Measurements from ENCODE around the gene UROS.

UROS gene

GRCh38 chr10:125828311-125828710, 5.3 kb upstream of the UROS start:
- no peak for DNase-seq (ENCODE audit: low read depth)

- no peak for DNase-seq (ENCODE audit: low read depth)
Observed at GRCh38 chr10:125827133-125827532, 4.1 kb upstream of the UROS start.

- peak; percentile 56 for DNase-seq (ENCODE audit: low read depth)
Observed at GRCh38 chr10:125824736-125825135, 1.7 kb upstream of the UROS start.

- no peak for DNase-seq (ENCODE audit: low read depth)
Observed at GRCh38 chr10:125823663-125824251, 699 bp upstream of the UROS start.

GRCh38 chr10:125820701-125821100, 2.4 kb downstream of the UROS start:
- no peak for DNase-seq (ENCODE audit: low read depth)

GRCh38 chr10:125817337-125817946, 5.6 kb downstream of the UROS start:
- DNase-seq (ENCODE audit: low read depth), result no peak

- DNase-seq (ENCODE audit: low read depth), result no peak
Observed at GRCh38 chr10:125816548-125816947, 6.5 kb downstream of the UROS start.

- no peak for DNase-seq (ENCODE audit: low read depth)
Observed at GRCh38 chr10:125815764-125816163, 7.3 kb downstream of the UROS start.

- DNase-seq (ENCODE audit: low read depth), result no peak
Observed at GRCh38 chr10:125812128-125812750, 10.8 kb downstream of the UROS start.

- DNase-seq (ENCODE audit: low read depth), result no peak
Observed at GRCh38 chr10:125811251-125811650, 11.8 kb downstream of the UROS start.

- no peak for DNase-seq (ENCODE audit: low read depth)
Observed at GRCh38 chr10:125808047-125808446, 15.0 kb downstream of the UROS start.

GRCh38 chr10:125802739-125803138, 20.3 kb downstream of the UROS start:
- no peak for DNase-seq (ENCODE audit: low read depth)

- DNase-seq (ENCODE audit: low read depth), result no peak
Observed at GRCh38 chr10:125802131-125802530, 20.9 kb downstream of the UROS start.

GRCh38 chr10:125801574-125801973, 21.5 kb downstream of the UROS start:
- no peak for DNase-seq (ENCODE audit: low read depth)

- DNase-seq (ENCODE audit: low read depth), result no peak
Observed at GRCh38 chr10:125799451-125800182, 23.4 kb downstream of the UROS start.

- no peak for DNase-seq (ENCODE audit: low read depth)
Observed at GRCh38 chr10:125797994-125798662, 24.9 kb downstream of the UROS start.

- DNase-seq (ENCODE audit: low read depth), result no peak
Observed at GRCh38 chr10:125797424-125797823, 25.6 kb downstream of the UROS start.

- DNase-seq (ENCODE audit: low read depth), result no peak
Observed at GRCh38 chr10:125795637-125796190, 27.3 kb downstream of the UROS start.

GRCh38 chr10:125795128-125795527, 27.9 kb downstream of the UROS start:
- no peak for DNase-seq (ENCODE audit: low read depth)

GRCh38 chr10:125792342-125793300, 30.4 kb downstream of the UROS start:
- no peak for DNase-seq (ENCODE audit: low read depth)

All from HS-5 (cell line).